ENCODE results near the gene MTERF4.

The MTERF4 gene

GRCh38 chr2:241050624-241051577, 51.2 kb downstream of the MTERF4 start:
- H3K27ac Mint-ChIP-seq = no peak overlapping the region
- H3K4me3 Mint-ChIP-seq = no peak overlapping the region

GRCh38 chr2:241049739-241050623, 52.1 kb downstream of the MTERF4 start:
- Mint-ChIP-seq H3K36me3 (ENCODE audit: low read depth) (peaks cover 3% of the 10 kb centered on the region), H3K4me1 (no peaks in the 10 kb centered on the region), H3K27me3 (no peaks in the 10 kb centered on the region), H3K27ac (no peak overlapping the region), H3K9me3 (no peaks in the 10 kb centered on the region), H3K4me3 (no peak overlapping the region)
- DNase-seq = no peak
- no peak for ATAC-seq

More at GRCh38 chr2:241050624-241051577, 51.2 kb downstream of the MTERF4 start:
- ATAC-seq (no peak), DNase-seq (no peak)
- Mint-ChIP-seq H3K4me1 (no peaks in the 10 kb centered on the region), H3K27me3 (no peaks in the 10 kb centered on the region), H3K9me3 (no peaks in the 10 kb centered on the region), H3K36me3 (ENCODE audit: low read depth) (no peaks in the 10 kb centered on the region)

DNA sequence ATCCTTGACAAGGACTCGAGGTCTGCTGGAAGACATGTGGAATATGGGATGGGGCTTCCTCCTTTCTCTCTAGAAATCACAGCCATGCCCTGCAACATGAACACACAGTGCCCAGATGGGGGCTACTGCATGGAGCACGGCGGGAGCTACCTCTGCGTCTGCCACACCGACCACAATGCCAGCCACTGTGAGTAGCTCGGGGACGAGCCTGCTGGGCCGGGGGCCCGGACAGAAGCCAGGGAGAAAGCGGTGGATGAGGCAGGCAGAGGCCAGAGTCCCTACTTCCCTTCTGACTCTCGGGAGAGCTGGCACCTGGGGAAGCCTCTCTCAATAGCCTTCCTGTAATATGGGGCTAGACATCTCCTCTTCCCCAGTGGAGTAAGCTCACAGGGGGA, 53.1 kb downstream of the MTERF4 start:
- ATAC-seq (no peak), DNase-seq (no peak)
- H3K4me3 Mint-ChIP-seq = no peak overlapping the region
- H3K4me1 Mint-ChIP-seq = no peaks in the 10 kb centered on the region
- peaks cover 5% of the 10 kb centered on the region for H3K36me3 Mint-ChIP-seq (ENCODE audit: low read depth)
- no peaks in the 10 kb centered on the region for H3K9me3 Mint-ChIP-seq
- H3K27me3 Mint-ChIP-seq = no peaks in the 10 kb centered on the region
- no peak overlapping the region for H3K27ac Mint-ChIP-seq

DNA sequence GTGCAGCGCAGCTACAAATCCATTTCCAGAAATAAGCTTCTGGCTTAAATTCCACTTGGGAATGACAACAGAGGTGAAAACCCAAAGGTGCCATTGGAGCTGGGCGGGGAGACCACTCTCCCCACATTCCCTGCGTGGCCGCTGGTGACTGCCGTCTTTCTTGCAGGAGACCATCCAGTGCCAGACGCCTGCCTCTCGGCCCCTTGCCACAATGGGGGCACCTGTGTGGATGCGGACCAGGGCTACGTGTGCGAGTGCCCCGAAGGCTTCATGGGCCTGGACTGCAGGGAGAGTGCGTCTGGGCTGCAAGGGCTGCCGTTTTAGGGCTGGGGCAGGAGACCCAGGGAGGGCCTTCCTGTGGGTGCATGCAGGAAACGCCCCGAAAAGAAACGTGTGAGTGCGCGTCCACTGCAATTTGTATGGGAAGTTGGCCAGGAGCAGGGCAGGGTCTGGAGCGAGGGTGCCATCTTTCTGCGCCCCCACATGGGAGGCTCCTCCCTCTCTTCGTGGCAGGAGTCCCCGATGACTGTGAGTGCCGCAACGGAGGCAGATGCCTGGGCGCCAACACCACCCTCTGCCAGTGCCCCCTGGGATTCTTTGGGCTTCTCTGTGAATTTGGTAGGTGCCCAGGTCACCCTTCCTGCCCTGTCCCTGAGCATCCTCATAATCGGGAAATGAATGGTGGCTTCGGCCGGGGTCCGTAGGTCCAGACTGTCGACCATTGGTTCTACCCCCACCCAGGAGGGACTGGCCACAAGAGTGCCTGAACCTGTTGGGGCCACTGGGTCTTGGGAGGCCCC, 53.7 kb downstream of the MTERF4 start:
- Mint-ChIP-seq H3K4me1 (no peaks in the 10 kb centered on the region), H3K27me3 (no peaks in the 10 kb centered on the region), H3K36me3 (ENCODE audit: low read depth) (peaks cover 5% of the 10 kb centered on the region), H3K9me3 (no peaks in the 10 kb centered on the region), H3K4me3 (no peak overlapping the region), H3K27ac (no peak overlapping the region)
- ATAC-seq = no peak
- no peak for DNase-seq

DNA sequence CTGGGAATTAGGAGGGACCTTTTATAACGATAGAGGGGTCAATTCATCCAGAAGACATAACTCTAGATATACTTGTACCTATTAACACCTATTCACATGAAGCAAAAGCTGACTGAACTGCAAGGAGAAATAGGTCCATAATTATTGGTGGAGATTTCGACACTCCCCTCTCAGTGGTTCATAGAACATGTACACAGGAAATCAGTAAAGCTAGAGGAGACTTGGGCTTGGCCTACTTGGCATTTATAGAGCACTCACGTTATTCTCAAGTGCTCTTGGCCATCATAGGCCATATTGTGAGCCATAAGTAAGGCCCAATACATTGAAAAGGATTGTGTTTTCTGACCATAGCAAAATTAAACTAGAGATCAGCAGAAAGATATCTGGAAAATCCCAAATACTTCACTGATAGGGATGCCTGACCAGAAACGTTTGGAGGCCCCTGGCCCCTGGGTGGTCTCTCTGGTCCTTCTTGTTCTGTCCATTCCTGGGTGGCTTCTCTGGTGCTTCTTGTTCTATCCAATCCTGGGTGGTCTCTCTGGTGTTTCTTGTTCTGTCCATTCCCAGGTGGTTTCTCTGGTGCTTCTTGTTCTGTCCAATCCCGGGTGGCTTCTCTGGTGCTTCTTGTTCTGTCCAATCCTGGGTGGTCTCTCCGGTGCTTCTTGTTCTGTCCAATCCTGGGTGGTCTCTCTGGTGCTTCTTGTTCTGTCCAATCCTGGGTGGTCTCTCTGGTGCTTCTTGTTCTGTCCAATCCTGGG, 54.7 kb downstream of the MTERF4 start:
- no peaks in the 10 kb centered on the region for H3K9me3 Mint-ChIP-seq
- ATAC-seq (no peak), DNase-seq (no peak)
- H3K4me1 Mint-ChIP-seq = no peaks in the 10 kb centered on the region
- H3K27me3 Mint-ChIP-seq = no peaks in the 10 kb centered on the region
- peaks cover 5% of the 10 kb centered on the region for H3K36me3 Mint-ChIP-seq (ENCODE audit: low read depth)
- H3K4me3 Mint-ChIP-seq = no peak overlapping the region
- H3K27ac Mint-ChIP-seq = no peak overlapping the region

All from activated naive CD8-positive, alpha-beta T cell treated with anti-CD3 and anti-CD28 coated beads, Interleukin-2, amount 50 U/mL, for 24 hours (primary cell).